Keratinocyte (primary cell): Measurements from ENCODE around the gene IL32.

ENCODE experiments used
- EZH2 ChIP-seq: IDR thresholded peaks from one replicate; pipeline ENCODE4 v1.6.1; 2012; ENCODE audit warnings: inconsistent platforms, mild to moderate bottlenecking, low read length, moderate library complexity
- TF ChIP-seq, protein P1 (sequence below), 3 experiments: IDR thresholded peaks in 1 of 3; conservative IDR thresholded peaks in 1 of 3; optimal IDR thresholded peaks in 1 of 3; 2 replicates in 2 of 3; 3 replicates in 1 of 3; pipeline versions ENCODE3 to v1.5.1; 2011; ENCODE audit warnings: low read length in 3 of 3, mild to moderate bottlenecking in 3 of 3, moderate library complexity in 2 of 3, control low read depth in 1 of 3, inconsistent platforms in 1 of 3; ENCODE audit not compliant: insufficient read depth in 2 of 3; ENCODE audit errors: extremely low read depth in 1 of 3

- TF ChIP-seq, protein P1, sequence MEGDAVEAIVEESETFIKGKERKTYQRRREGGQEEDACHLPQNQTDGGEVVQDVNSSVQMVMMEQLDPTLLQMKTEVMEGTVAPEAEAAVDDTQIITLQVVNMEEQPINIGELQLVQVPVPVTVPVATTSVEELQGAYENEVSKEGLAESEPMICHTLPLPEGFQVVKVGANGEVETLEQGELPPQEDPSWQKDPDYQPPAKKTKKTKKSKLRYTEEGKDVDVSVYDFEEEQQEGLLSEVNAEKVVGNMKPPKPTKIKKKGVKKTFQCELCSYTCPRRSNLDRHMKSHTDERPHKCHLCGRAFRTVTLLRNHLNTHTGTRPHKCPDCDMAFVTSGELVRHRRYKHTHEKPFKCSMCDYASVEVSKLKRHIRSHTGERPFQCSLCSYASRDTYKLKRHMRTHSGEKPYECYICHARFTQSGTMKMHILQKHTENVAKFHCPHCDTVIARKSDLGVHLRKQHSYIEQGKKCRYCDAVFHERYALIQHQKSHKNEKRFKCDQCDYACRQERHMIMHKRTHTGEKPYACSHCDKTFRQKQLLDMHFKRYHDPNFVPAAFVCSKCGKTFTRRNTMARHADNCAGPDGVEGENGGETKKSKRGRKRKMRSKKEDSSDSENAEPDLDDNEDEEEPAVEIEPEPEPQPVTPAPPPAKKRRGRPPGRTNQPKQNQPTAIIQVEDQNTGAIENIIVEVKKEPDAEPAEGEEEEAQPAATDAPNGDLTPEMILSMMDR (optimal IDR thresholded peaks at IDR 0.05 in 1 of 3, IDR thresholded peaks at IDR 0.05 in 1 of 3, conservative IDR thresholded peaks at IDR 0.05 in 1 of 3; ENCODE audit: extremely low read depth in 1 of 3, insufficient read depth in 2 of 3, low read length in 3 of 3): no peak
- TF ChIP-seq EZH2: no peak
Observed at GRCh38 chr16:3047387-3047720, 18.1 kb upstream of the IL32 start.
